H1 (cell line): ENCODE measurements around the gene NKG7. TPM values are rescaled to one million over a fixed set of nuclear protein-coding genes. Genes with fewer than 3 reads are reported as not detected.
"Not testable (repeated sequence)": the region's sequence is repeated elsewhere in the genome, so short reads cannot be mapped to it uniquely, and the experiment has no call there.

ENCODE experiments used
- CTCF ChIA-PET: fragments of 300-600 bp; sonication (Branson Sonifier 250); formaldehyde crosslinking; loops from one replicate; lab custom pipeline; 2021; ENCODE audit not compliant: partially characterized antibody; lab: Charles Lee
- POLR2A ChIA-PET: fragments of 300-600 bp; sonication (Branson Sonifier 250); formaldehyde crosslinking; loops from one replicate; lab custom pipeline; 2021; ENCODE audit warnings: inconsistent platforms; ENCODE audit not compliant: partially characterized antibody; lab: Charles Lee
- DNase-seq, 2 experiments: peaks; one replicate each; pipeline versions ENCODE4 v3.0.0 to v3.0.0-alpha.2; 2010 to 2022; ENCODE audit warnings: low spot score in 2 of 2, low read depth in 1 of 2, mixed read lengths in 1 of 2
- FAIRE-seq: peaks from 2 replicates; lab custom pipeline; 2011; peaks lifted over from hg19 to GRCh38; lab: Jason Lieb, UNC
- H2AFZ ChIP-seq: 2 replicates; pipeline ENCODE4 v1.8.1; 2012; ENCODE audit warnings: low read length, inconsistent platforms
- H2AK5ac ChIP-seq: 2 replicates; pipeline ENCODE4 v1.6.1; 2013; ENCODE audit warnings: low read depth, low read length
- H2BK120ac ChIP-seq: replicated peaks from 2 replicates; pipeline ENCODE3; 2013; ENCODE audit warnings: low read depth, low read length, inconsistent platforms
- H2BK12ac ChIP-seq: 2 replicates; pipeline ENCODE4 v1.6.1; 2013; ENCODE audit warnings: low read depth, low read length
- H2BK15ac ChIP-seq: 2 replicates; pipeline ENCODE4 v1.6.1; 2013; ENCODE audit warnings: low read length
- H2BK20ac ChIP-seq: 2 replicates; pipeline ENCODE4 v1.6.1; 2013; ENCODE audit warnings: low read length
- H2BK5ac ChIP-seq: 2 replicates; pipeline ENCODE4 v1.6.1; 2013; ENCODE audit warnings: low read depth, low read length
- H3K14ac ChIP-seq: 2 replicates; pipeline ENCODE4 v1.6.1; 2013; ENCODE audit warnings: inconsistent platforms; ENCODE audit not compliant: insufficient read length
- H3K18ac ChIP-seq: 2 replicates; pipeline ENCODE4 v1.6.1; 2013; ENCODE audit warnings: low read length; ENCODE audit errors: extremely low read depth
- H3K23ac ChIP-seq: 2 replicates; pipeline ENCODE4 v1.6.1; 2013; ENCODE audit warnings: inconsistent platforms; ENCODE audit not compliant: insufficient read length
- H3K23me2 ChIP-seq: 2 replicates; pipeline ENCODE4 v1.6.1; 2013; ENCODE audit warnings: low read depth, low read length
- H3K27ac ChIP-seq: 2 replicates; pipeline ENCODE4 v1.6.1; 2011; ENCODE audit warnings: low read depth, low read length, inconsistent platforms
- H3K27me3 ChIP-seq, 4 experiments: replicated peaks in 1 of 4; 1 replicate in 1 of 4; 2 replicates in 3 of 4; pipeline versions ENCODE4 v1.6.1 to v1.8.1; 2011 to 2013; ENCODE audit warnings: low read length in 3 of 4, mild to moderate bottlenecking in 3 of 4, inconsistent platforms in 2 of 4, mixed read lengths in 2 of 4, moderate library complexity in 1 of 4; ENCODE audit not compliant: control insufficient read depth in 3 of 4, insufficient read depth in 3 of 4; ENCODE audit errors: extremely low read depth in 1 of 4
- H3K36me3 ChIP-seq, 4 experiments: 2 replicates each; pipeline versions ENCODE4 v1.6.1 to v1.8.1; 2011 to 2013; ENCODE audit warnings: mild to moderate bottlenecking in 4 of 4, low read length in 3 of 4, moderate library complexity in 2 of 4, control low read depth in 1 of 4, inconsistent platforms in 1 of 4; ENCODE audit not compliant: insufficient read depth in 4 of 4, control insufficient read depth in 2 of 4
- H3K4ac ChIP-seq: replicated peaks from 2 replicates; pipeline ENCODE3; 2013; ENCODE audit warnings: low read length, low read depth, mixed read lengths, inconsistent platforms; ENCODE audit not compliant: insufficient read length
- H3K4me1 ChIP-seq, 4 experiments: replicated peaks in 1 of 4; 1 replicate in 1 of 4; 2 replicates in 3 of 4; pipeline versions ENCODE4 v1.6.1 to v1.8.1; 2011 to 2013; ENCODE audit warnings: low read length in 3 of 4, inconsistent platforms in 2 of 4, mixed read lengths in 1 of 4; ENCODE audit not compliant: insufficient read depth in 4 of 4, control insufficient read depth in 3 of 4
- H3K4me2 ChIP-seq, 2 experiments: 2 replicates each; pipeline versions ENCODE4 v1.6.1 to v1.8.1; 2011 to 2013; ENCODE audit warnings: low read depth in 2 of 2, low read length in 2 of 2, control low read depth in 1 of 2, inconsistent platforms in 1 of 2, mild to moderate bottlenecking in 1 of 2; ENCODE audit not compliant: insufficient read depth in 1 of 2
- H3K4me3 ChIP-seq, 4 experiments: fragments of 200-600, 300-600 bp in 1 of 4; sonication (generic), shearing (Covaris generic), sonication (Bioruptor Twin) in 1 of 4; 2 replicates each; pipeline versions ENCODE4 v1.5.1 to v1.8.1; 2011 to 2016; ENCODE audit warnings: low read length in 4 of 4, low read depth in 3 of 4, control low read depth in 2 of 4, inconsistent platforms in 2 of 4, mild to moderate bottlenecking in 2 of 4, mixed read lengths in 1 of 4, moderate library complexity in 1 of 4; ENCODE audit not compliant: insufficient read depth in 2 of 4; ENCODE audit errors: extremely low read depth in 1 of 4
- H3K56ac ChIP-seq: replicated peaks from 2 replicates; pipeline ENCODE3; 2013; ENCODE audit warnings: low read depth, mild to moderate bottlenecking, mixed read lengths, low read length, inconsistent platforms; ENCODE audit not compliant: insufficient read length
- H3K79me1 ChIP-seq: 2 replicates; pipeline ENCODE4 v1.6.1; 2013; ENCODE audit warnings: low read depth, low read length, control low read depth
- H3K79me2 ChIP-seq, 2 experiments: 2 replicates each; pipeline versions ENCODE4 v1.6.1 to v1.8.1; 2012 to 2013; ENCODE audit warnings: low read length in 2 of 2, mild to moderate bottlenecking in 2 of 2, inconsistent platforms in 1 of 2; ENCODE audit not compliant: insufficient read depth in 2 of 2, control insufficient read depth in 1 of 2
- H3K9ac ChIP-seq, 4 experiments: replicated peaks in 1 of 4; 1 replicate in 1 of 4; 2 replicates in 3 of 4; pipeline versions ENCODE4 v1.6.1 to v1.8.1; 2011 to 2013; ENCODE audit warnings: low read depth in 3 of 4, low read length in 3 of 4, control low read depth in 2 of 4, mild to moderate bottlenecking in 2 of 4, moderate library complexity in 2 of 4, inconsistent platforms in 1 of 4; ENCODE audit errors: extremely low read depth in 1 of 4
- H3K9me3 ChIP-seq, 2 experiments: 2 replicates each; pipeline versions ENCODE4 v1.6.1 to v1.8.1; 2012 to 2013; ENCODE audit warnings: mild to moderate bottlenecking in 2 of 2, moderate library complexity in 2 of 2, control low read depth in 1 of 2, inconsistent platforms in 1 of 2, low read depth in 1 of 2, low read length in 1 of 2, mixed read lengths in 1 of 2; ENCODE audit not compliant: insufficient read depth in 2 of 2
- H4K20me1 ChIP-seq, 2 experiments: replicated peaks in 1 of 2; 2 replicates each; pipeline versions ENCODE3 to v1.8.1; 2011 to 2013; ENCODE audit warnings: inconsistent platforms in 2 of 2, low read length in 2 of 2, mild to moderate bottlenecking in 1 of 2; ENCODE audit not compliant: insufficient read depth in 2 of 2, control insufficient read depth in 1 of 2
- H4K5ac ChIP-seq: 2 replicates; pipeline ENCODE4 v1.6.1; 2013; ENCODE audit warnings: low read length, low read depth, mixed read lengths, inconsistent platforms; ENCODE audit not compliant: insufficient read length
- H4K8ac ChIP-seq: 2 replicates; pipeline ENCODE4 v1.8.0; 2013; ENCODE audit warnings: mild to moderate bottlenecking, moderate library complexity, low read length, inconsistent platforms; ENCODE audit not compliant: insufficient read depth; ENCODE audit errors: extremely low read depth
- H4K91ac ChIP-seq: replicated peaks from 2 replicates; pipeline ENCODE3; 2013; ENCODE audit warnings: low read length, mixed read lengths, inconsistent platforms; ENCODE audit not compliant: insufficient read length
- BCL11A ChIP-seq, 2 experiments: IDR thresholded peaks; one replicate each; pipeline ENCODE4 v1.6.1; 2011; ENCODE audit warnings: low read depth in 2 of 2, low read length in 2 of 2, mild to moderate bottlenecking in 2 of 2
- EP300 ChIP-seq, 2 experiments: IDR thresholded peaks; 1 replicate in 1 of 2; 2 replicates in 1 of 2; pipeline ENCODE4 v1.6.1; 2011 to 2012; ENCODE audit warnings: low read depth in 2 of 2, low read length in 2 of 2, mild to moderate bottlenecking in 2 of 2, borderline replicate concordance in 1 of 2, inconsistent platforms in 1 of 2, moderate library complexity in 1 of 2
- KDM4A ChIP-seq: IDR thresholded peaks from one replicate; pipeline ENCODE4 v1.7.1; 2012; ENCODE audit warnings: low read depth, mild to moderate bottlenecking, moderate library complexity, low read length, inconsistent platforms; ENCODE audit not compliant: severe bottlenecking
- RNF2 ChIP-seq: fragments of 200-900, 300-1000 bp; sonication (generic); IDR thresholded peaks from 2 replicates; pipeline ENCODE4 v1.7.1; 2016; ENCODE audit warnings: borderline replicate concordance, low read depth, mild to moderate bottlenecking, antibody characterized with exemption, low read length; ENCODE audit not compliant: poor library complexity, severe bottlenecking; ENCODE audit errors: missing control alignments
- WGBS, 2 experiments: shearing (Covaris generic) in 1 of 2; methylation state at CpG; one replicate each; pipeline versions ENCODE4 v1.1.6 to v1.1.7; 2013 to 2015; ENCODE audit warnings: low lambda C conversion rate in 2 of 2, mixed read lengths in 2 of 2, inconsistent platforms in 1 of 2, low coverage in 1 of 2, missing lambda C conversion rate in 1 of 2; ENCODE audit not compliant: insufficient replicate concordance in 2 of 2, insufficient coverage in 1 of 2, insufficient read length in 1 of 2; ENCODE audit errors: extremely low coverage in 1 of 2, missing lambda C conversion rate in 1 of 2; 5-methylcytosine and 5-hydroxymethylcytosine counted together
- polyA plus RNA-seq, 7 experiments: library from polyadenylated mRNA; depleted of rRNA in 3 of 7; stranded (reverse) in 5 of 7; unstranded in 2 of 7; fragments of >200 nt in 5 of 7; fragments of 200-250 nt in 2 of 7; gene quantifications; 1 replicate in 5 of 7; 2 replicates in 1 of 7; 4 replicates in 1 of 7; pipeline versions ENCODE4 v1.2.1 to v1.2.3, GENCODE V29; 2011 to 2013; ENCODE audit warnings: missing spikeins in 2 of 7, mixed read lengths in 2 of 7
- total RNA-seq: library from RNA; stranded (reverse); fragmentation: NEBNext Ultra II Directional; extraction: Animal tissue kit (Norgen Biotek cat#: 25700); gene quantifications from 2 replicates; pipeline ENCODE4 v1.2.1, GENCODE V29; 2021

NKG7 gene
- total and polyA plus RNA-seq, 2 of the 8 experiments (the other 6 are each of a cell fraction or from before 2014, with no cell fraction given): not detected

DNA sequence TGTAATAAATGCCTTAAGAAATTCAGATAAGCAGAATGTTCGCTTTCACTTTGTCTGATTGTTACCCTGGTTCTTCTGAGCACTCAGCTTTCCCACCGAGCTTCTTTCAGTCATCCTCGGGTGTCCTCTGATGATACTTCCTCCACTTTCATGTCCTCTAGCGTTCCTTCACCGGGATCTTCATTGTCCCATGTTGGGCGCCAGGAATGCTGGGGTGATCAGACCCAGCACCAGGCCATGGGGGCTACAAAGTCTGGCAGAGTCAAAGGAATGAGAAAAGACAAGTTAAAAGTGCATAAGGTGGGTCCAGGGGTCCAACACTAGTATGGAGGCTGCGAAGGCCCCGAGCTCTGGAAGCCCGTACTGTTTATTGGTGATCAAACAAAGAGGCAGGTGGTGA is 29.7 kb upstream of the NKG7 start (continued):
- TF ChIP-seq KDM4A: no peak
- no peak for TF ChIP-seq EP300 (IDR thresholded peaks at IDR 0.05; ENCODE audit: borderline replicate concordance in 1 of 2, low read depth in 2 of 2, low read length in 2 of 2)
- no peak for TF ChIP-seq BCL11A (IDR thresholded peaks at IDR 0.05; ENCODE audit: low read depth in 2 of 2, low read length in 2 of 2)
- TF ChIP-seq RNF2: no peak

- CTCF ChIA-PET: interaction anchor here (1.4 to 7.0 kb wide), 6 partner anchors 9 to 72 kb away, joined by 4 to 74 read pairs (median 18); partner anchors contain the start of gene ETFB
- WGBS, 2 experiments: 78% methylated on average over 7 of the region's 7 CpGs; no CpG with 5 or more reads in 1 of the 2 experiments
Observed at GRCh38 chr19:51399936-51400335, 27.5 kb upstream of the NKG7 start.

More at GRCh38 chr19:51399936-51400335, 27.5 kb upstream of the NKG7 start:
- not testable (repeated sequence) for H3K23ac ChIP-seq, H2BK20ac ChIP-seq, H2AFZ ChIP-seq, H3K18ac ChIP-seq, H3K56ac ChIP-seq, DNase-seq, H3K4me3 ChIP-seq, H3K27me3 ChIP-seq, H3K23me2 ChIP-seq, H3K4ac ChIP-seq, H2BK12ac ChIP-seq, H2BK5ac ChIP-seq, H3K9ac ChIP-seq, H2AK5ac ChIP-seq, H3K14ac ChIP-seq, H3K79me1 ChIP-seq, H4K91ac ChIP-seq, H4K5ac ChIP-seq, H3K36me3 ChIP-seq, H4K8ac ChIP-seq, H2BK120ac ChIP-seq, H3K79me2 ChIP-seq, H2BK15ac ChIP-seq, H4K20me1 ChIP-seq, H3K4me2 ChIP-seq, H3K27ac ChIP-seq, H3K4me1 ChIP-seq, FAIRE-seq
- POLR2A ChIA-PET: interaction anchor here (0.8 kb wide), 1 partner anchor 18 kb away, joined by 4 read pairs; no protein-coding TSS in a partner anchor
- H3K9me3 ChIP-seq: peaks cover 23 to 24% of the 10 kb centered on the region in 2 experiments
